Fibroblast of the aortic adventitia (primary cell): ENCODE data around the gene GRIA3. TPM values are rescaled to one million over a fixed set of nuclear protein-coding genes. Genes with fewer than 3 reads are reported as not detected.

Source experiments
- DNase-seq: peaks from one replicate; pipeline ENCODE4 v3.0.0-alpha.2; 2010; ENCODE audit warnings: low read depth
- H3K4me3 ChIP-seq: 2 replicates; pipeline ENCODE4 v1.5.1; 2011; ENCODE audit warnings: low read depth, mild to moderate bottlenecking, control low read depth, low read length, moderate library complexity
- CTCF ChIP-seq: IDR thresholded peaks from 2 replicates; pipeline ENCODE4 v1.5.1; 2011; ENCODE audit warnings: mild to moderate bottlenecking, low read length, control low read depth, inconsistent platforms; ENCODE audit not compliant: insufficient read depth
- total RNA-seq: library from RNA; depleted of rRNA; stranded (reverse); fragments of >200 nt; gene quantifications from 2 replicates; pipeline ENCODE4 v1.2.3, GENCODE V29; 2012; ENCODE audit warnings: low replicate concordance

The GRIA3 gene
- total RNA-seq, 1 donor: 9.7 TPM

DNA sequence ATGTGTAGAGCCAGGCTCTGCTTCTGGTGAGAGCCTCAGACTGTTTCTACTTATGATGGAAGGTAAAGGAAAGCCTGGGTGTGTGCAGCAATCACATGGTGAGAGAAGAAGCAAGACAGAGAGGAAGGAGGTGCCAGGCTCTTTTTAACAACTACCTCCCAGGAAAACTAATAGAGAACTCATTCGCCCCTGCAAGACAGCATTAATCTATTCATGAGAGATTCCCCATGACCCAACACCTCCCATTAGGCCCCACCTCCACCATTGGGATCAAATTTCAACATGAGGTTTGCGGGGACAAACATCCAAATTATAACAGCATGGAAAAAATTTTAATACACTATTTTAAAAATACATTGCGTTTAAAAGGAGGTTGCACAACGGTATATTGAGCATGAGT is 24.7 kb upstream of the GRIA3 start:
- H3K4me3 ChIP-seq: no peak overlapping the region
- TF ChIP-seq CTCF: no peak
- no peak for DNase-seq

DNA sequence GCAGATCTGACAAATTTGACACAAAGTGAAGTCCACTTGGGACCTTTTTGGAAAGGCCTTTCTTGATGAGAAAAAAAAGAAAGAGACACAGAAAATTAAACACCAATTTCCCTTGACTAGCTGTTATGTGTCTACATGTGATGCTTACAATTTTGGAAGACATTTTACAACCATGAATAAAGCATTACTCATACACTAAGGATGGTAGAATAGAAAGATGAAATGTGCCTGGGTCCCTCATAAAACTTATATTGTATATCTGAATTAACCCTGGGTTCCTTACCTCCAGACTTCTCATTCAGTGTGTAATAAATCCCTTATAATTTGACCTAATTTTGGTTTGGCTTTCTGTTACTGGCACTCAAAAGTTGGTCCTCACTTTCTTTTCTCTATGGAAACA is 16.5 kb upstream of the GRIA3 start:
- H3K4me3 ChIP-seq: no peak overlapping the region
- no peak for TF ChIP-seq CTCF
- DNase-seq: no peak

DNA sequence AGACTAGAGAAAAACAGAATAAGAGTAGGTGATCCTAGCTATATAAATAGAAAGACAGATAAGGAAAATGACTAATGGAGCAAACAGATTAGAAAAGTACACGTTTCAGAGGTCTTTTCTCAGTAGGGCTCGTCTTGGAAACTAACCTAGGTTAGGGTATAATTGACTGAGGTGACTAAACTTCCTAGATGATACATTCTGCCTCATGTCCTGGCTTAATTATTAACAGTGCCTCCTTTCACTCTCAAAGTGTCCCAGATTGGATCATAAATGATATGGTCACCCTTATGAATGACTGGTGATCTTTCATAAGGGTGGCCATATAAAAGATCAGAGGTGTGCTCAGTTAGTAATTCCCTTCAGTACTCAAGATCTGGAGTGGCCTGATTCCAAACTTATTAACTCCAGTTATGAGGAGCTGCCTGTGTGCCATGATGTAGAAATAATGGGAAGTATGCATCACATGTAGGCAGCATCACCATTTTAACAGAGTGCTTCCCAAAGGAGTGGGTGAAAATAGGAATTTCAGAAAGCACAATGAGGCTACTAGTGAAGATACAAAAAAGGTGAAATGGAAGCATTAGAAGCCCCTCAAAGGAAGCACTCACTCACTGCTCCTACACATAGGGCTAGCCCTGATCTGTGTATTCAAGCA is 14.7 kb upstream of the GRIA3 start:
- H3K4me3 ChIP-seq: no peak overlapping the region
- no peak for TF ChIP-seq CTCF
- peak; percentile 28 for DNase-seq

DNA sequence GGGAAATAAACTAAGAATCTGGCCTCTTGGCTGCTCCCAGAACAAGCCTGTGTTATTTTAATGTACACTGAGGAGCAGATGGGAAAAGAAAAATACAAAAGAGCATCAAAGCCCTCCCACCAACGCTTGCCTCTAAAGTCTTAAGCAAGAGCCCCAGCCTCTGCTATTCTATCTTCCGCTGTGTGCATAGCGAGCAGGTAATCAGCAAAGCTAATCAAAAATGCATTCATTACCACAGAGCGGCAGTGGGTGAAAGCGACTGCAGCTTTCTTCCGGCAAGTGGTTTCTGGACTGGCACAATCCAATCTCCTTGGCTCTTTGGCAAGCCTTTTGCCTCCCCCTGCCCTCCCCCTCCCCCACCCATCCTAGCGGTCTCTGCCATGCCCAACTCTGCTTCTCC is 13.5 kb upstream of the GRIA3 start:
- DNase-seq: no peak
- no peak for TF ChIP-seq CTCF
- H3K4me3 ChIP-seq: no peak overlapping the region

- peak; percentile 50 for DNase-seq
- H3K4me3 ChIP-seq: no peak overlapping the region
- no peak for TF ChIP-seq CTCF
These were observed 12.3 kb upstream of the GRIA3 start for GRCh38 chrX:123171781-123172180.

DNA sequence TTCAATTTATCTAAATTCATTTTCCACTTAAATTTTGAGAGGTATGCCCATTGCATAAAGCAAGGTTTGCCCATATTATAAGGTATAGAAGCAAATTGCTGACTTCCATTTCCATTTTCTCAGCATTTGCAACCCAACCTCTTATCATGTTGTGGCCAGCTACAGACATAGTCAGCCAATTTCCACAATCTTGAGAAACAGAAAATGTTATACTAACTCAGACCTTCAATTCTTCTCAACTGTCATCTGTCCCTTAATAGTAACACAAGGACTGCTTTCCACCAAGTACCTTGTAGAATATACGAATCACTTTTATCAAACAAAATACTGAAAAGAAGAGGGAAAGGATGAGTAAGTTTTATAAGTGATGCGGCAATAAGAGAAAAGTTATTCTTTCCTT is 11.2 kb upstream of the GRIA3 start:
- DNase-seq: no peak
- no peak for TF ChIP-seq CTCF

DNA sequence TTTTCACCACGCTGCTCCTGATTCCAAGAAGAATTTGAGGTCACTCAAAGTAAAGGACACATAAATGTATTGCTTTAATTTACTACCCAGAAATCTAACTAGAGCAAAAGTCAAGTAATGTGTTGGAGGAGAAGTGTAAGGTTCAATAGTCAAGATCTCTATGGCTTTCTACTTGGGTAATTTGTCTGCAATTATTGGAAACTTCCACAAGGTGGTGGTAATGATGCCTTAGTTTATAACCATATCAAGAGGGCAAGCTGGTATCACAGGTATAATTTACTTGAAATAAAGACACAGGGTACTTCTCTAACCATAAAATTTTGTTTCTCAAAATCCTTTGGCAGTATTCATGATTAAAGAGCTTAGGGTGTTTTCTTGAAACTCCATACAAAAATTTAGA is 10.2 kb upstream of the GRIA3 start:
- peak; percentile 15 for DNase-seq
- no peak for TF ChIP-seq CTCF
- H3K4me3 ChIP-seq: no peak overlapping the region

More for the DNA sequence above, 11.2 kb upstream of the GRIA3 start:
- no peak overlapping the region for H3K4me3 ChIP-seq
